K562 (cell line): ENCODE measurements around the gene PTPN1. TPM values are rescaled to one million over a fixed set of nuclear protein-coding genes. Genes with fewer than 3 reads are reported as not detected.

Source experiments
- ATAC-seq: fragments of 200-7000 bp; cut with Tn5 transposase; 3 replicates; pipeline ENCODE4 v1.9.1; 2020; ENCODE audit warnings: moderate library complexity
- BruUV-seq: library from RNA; stranded (reverse); fragments of 400-500 nt; replicated peaks from 2 replicates; lab custom pipeline; 2021; lab: Mats Ljungman, UMichigan
- CTCF ChIA-PET: fragments of 300-600 bp; formaldehyde crosslinking; extraction: SDS; loops from one replicate; lab custom pipeline; 2021; ENCODE audit warnings: low intra/inter-chr PET ratio; lab: Yijun Ruan, JAX
- POLR2A ChIA-PET: fragments of 300-600, 350-650 bp; sonication (Branson Sonifier 250); formaldehyde crosslinking; extraction: SDS; loops from one replicate; lab custom pipeline; 2021; ENCODE audit warnings: antibody characterized with exemption, inconsistent platforms; lab: Yijun Ruan, JAX
- DNase-seq, 4 experiments: peaks; one replicate each; pipeline versions ENCODE4 v3.0.0 to v3.0.0-alpha.2; 2011 to 2018; ENCODE audit warnings: low spot score in 3 of 4, mixed read lengths in 3 of 4; ENCODE audit errors: extremely low read depth in 1 of 4
- FAIRE-seq: peaks from 2 replicates; lab custom pipeline; 2011; peaks lifted over from hg19 to GRCh38; lab: Jason Lieb, UNC
- H2AFZ ChIP-seq: 2 replicates; pipeline ENCODE4 v1.6.0; 2011; ENCODE audit warnings: low read depth, low read length, control low read depth, inconsistent platforms
- H3K27ac ChIP-seq: fragments of 200-600 bp; 3 replicates; pipeline ENCODE4 v1.8.0; 2011; ENCODE audit warnings: low read depth, mild to moderate bottlenecking, control low read depth, inconsistent platforms, low read length, moderate library complexity, mixed read lengths; ENCODE audit errors: extremely low read depth
- H3K27me3 ChIP-seq, 2 experiments: fragments of 300-600 bp in 1 of 2; 2 replicates in 1 of 2; 3 replicates in 1 of 2; pipeline versions ENCODE4 v1.6.0 to v1.8.0; 2011; ENCODE audit warnings: inconsistent platforms in 2 of 2, low read length in 2 of 2, mild to moderate bottlenecking in 1 of 2, mixed read lengths in 1 of 2, moderate library complexity in 1 of 2; ENCODE audit not compliant: control insufficient read depth in 2 of 2, insufficient read depth in 2 of 2
- H3K36me3 ChIP-seq: fragments of 300-600 bp; 3 replicates; pipeline ENCODE4 v1.8.0; 2011; ENCODE audit warnings: mild to moderate bottlenecking, low read length, inconsistent platforms; ENCODE audit not compliant: control insufficient read depth, insufficient read depth
- H3K4me1 ChIP-seq, 2 experiments: fragments of 200-600 bp in 1 of 2; replicated peaks in 1 of 2; 2 replicates in 1 of 2; 3 replicates in 1 of 2; pipeline versions ENCODE4 v1.5.1 to v1.8.0; 2011; ENCODE audit warnings: inconsistent platforms in 2 of 2, low read length in 2 of 2, mild to moderate bottlenecking in 1 of 2, mixed read lengths in 1 of 2, moderate library complexity in 1 of 2; ENCODE audit not compliant: control insufficient read depth in 2 of 2, insufficient read depth in 2 of 2
- H3K4me2 ChIP-seq: 2 replicates; pipeline ENCODE4 v1.6.1; 2011; ENCODE audit warnings: low read length, control low read depth, inconsistent platforms, mixed read lengths; ENCODE audit not compliant: insufficient read depth
- H3K4me3 ChIP-seq: fragments of 200-600 bp; sonication (generic), shearing (Covaris generic); 2 replicates; pipeline ENCODE4 v1.5.1; 2016; ENCODE audit warnings: control low read depth, inconsistent platforms
- H3K79me2 ChIP-seq: fragments of 200-600 bp; 3 replicates; pipeline ENCODE4 v1.8.0; 2011; ENCODE audit warnings: low read length, inconsistent platforms; ENCODE audit not compliant: control insufficient read depth, insufficient read depth
- H3K9ac ChIP-seq, 2 experiments: 2 replicates each; pipeline versions ENCODE4 v1.6.0 to v1.6.1; 2011; ENCODE audit warnings: low read depth in 2 of 2, low read length in 2 of 2, control low read depth in 1 of 2, inconsistent platforms in 1 of 2, mild to moderate bottlenecking in 1 of 2, mixed read lengths in 1 of 2; ENCODE audit not compliant: insufficient read depth in 1 of 2
- H3K9me1 ChIP-seq: one replicate; pipeline ENCODE4 v1.6.0; 2011; ENCODE audit warnings: inconsistent platforms, mild to moderate bottlenecking, low read length, moderate library complexity; ENCODE audit not compliant: control insufficient read depth, insufficient read depth
- H3K9me3 ChIP-seq: replicated peaks from 2 replicates; pipeline ENCODE4 v1.5.1; 2011; ENCODE audit warnings: low read depth, low read length, inconsistent platforms; ENCODE audit not compliant: control insufficient read depth, insufficient read depth
- H4K20me1 ChIP-seq: replicated peaks from 2 replicates; pipeline ENCODE4 v1.6.1; 2011; ENCODE audit warnings: low read length, inconsistent platforms, mixed read lengths; ENCODE audit not compliant: control insufficient read depth, insufficient read depth
- CHCHD3 ChIP-seq: fragments of 250-450 bp; sonication (Bioruptor Pico); IDR thresholded peaks from 2 replicates; pipeline ENCODE4 v2.1.2; 2022; ENCODE audit warnings: mild to moderate bottlenecking
- FUS ChIP-seq: fragments of 200-400 bp; formaldehyde crosslinking; optimal IDR thresholded peaks from 2 replicates; pipeline ENCODE3; 2017; ENCODE audit warnings: low read depth, low read length
- NUFIP1 ChIP-seq: fragments of 450-650 bp; IDR thresholded peaks from 2 replicates; pipeline ENCODE4 v1.6.1; 2018; ENCODE audit not compliant: partially characterized antibody
- POLR2A ChIP-seq: fragments of 450-650 bp; conservative IDR thresholded peaks from 2 replicates; pipeline ENCODE4 v1.6.1; 2016
- POLR2G ChIP-seq: fragments of 200-400 bp; formaldehyde crosslinking; IDR thresholded peaks from 2 replicates; pipeline ENCODE4 v1.6.1; 2017; ENCODE audit warnings: low read depth, mild to moderate bottlenecking, antibody characterized with exemption, low read length, moderate library complexity
- SRSF9 ChIP-seq: fragments of 200-400 bp; formaldehyde crosslinking; IDR thresholded peaks from 2 replicates; pipeline ENCODE4 v1.6.1; 2017; ENCODE audit warnings: low read depth, low read length, borderline replicate concordance
- ZNF354B ChIP-seq: fragments of 250-450 bp; sonication (Bioruptor Pico); IDR thresholded peaks from 2 replicates; pipeline ENCODE4 v1.4.0; 2020
- WGBS: fragments of 100-300 bp; shearing (Covaris generic); methylation state at CpG from one replicate; pipeline ENCODE4 v1.1.6; 2016; ENCODE audit warnings: low coverage, mixed read lengths; ENCODE audit not compliant: insufficient coverage; ENCODE audit errors: missing lambda C conversion rate; 5-methylcytosine and 5-hydroxymethylcytosine counted together
- in situ Hi-C: fragments of 300-500 bp; cut with MboI; formaldehyde crosslinking; loops from 4 replicates; pipeline ENCODE4 v1.15.0; 2018; ENCODE audit warnings: inconsistent platforms, mixed read lengths
- intact Hi-C: fragments of 100-400 bp; cut with micrococcal nuclease; formaldehyde crosslinking; loops from 2 replicates; pipeline ENCODE4 v1.14.2; 2022
- polyA plus RNA-seq, 8 experiments: library from polyadenylated mRNA; depleted of rRNA in 4 of 8; stranded (reverse) in 5 of 8; unstranded in 3 of 8; fragments of >200 nt; fragmentation: Nextera tagmentation in 2 of 8; fragmentation: Illumina TruSeq in 1 of 8; extraction: Ambion mirVana in 2 of 8; extraction: Trizol in 1 of 8; gene quantifications; 2 replicates each; pipeline versions ENCODE4 v1.2.1 to v1.2.3, GENCODE V29; 2011 to 2014; ENCODE audit warnings: inconsistent platforms in 1 of 8, missing spikeins in 1 of 8
- total RNA-seq, 7 experiments: library from RNA; depleted of rRNA in 6 of 7; stranded (reverse); fragments of >200 nt in 6 of 7; fragmentation: Illumina TruSeq in 2 of 7; extraction: Trizol in 2 of 7; gene quantifications; 2 replicates each; pipeline versions ENCODE4 v1.2.1 to v1.2.3, GENCODE V29; 2011 to 2021; ENCODE audit warnings: low replicate concordance in 1 of 7
- TF ChIP-seq, protein P1 (sequence below): sonication (generic); formaldehyde crosslinking; IDR thresholded peaks from 2 replicates; pipeline ENCODE4 v1.8.0; 2023; ENCODE audit warnings: mild to moderate bottlenecking, missing genetic modification reagents
- TF ChIP-seq, protein P2 (sequence below): sonication (generic); formaldehyde crosslinking; IDR thresholded peaks from 2 replicates; pipeline ENCODE4 v1.8.0; 2022; ENCODE audit warnings: mild to moderate bottlenecking, low read depth, missing genetic modification reagents

PTPN1 gene
- total and polyA plus RNA-seq, 9 of the 15 experiments (the other 6 are each of a cell fraction or from before 2014, with no cell fraction given), result 11.0 to 85.3 (median 54.0) TPM

DNA sequence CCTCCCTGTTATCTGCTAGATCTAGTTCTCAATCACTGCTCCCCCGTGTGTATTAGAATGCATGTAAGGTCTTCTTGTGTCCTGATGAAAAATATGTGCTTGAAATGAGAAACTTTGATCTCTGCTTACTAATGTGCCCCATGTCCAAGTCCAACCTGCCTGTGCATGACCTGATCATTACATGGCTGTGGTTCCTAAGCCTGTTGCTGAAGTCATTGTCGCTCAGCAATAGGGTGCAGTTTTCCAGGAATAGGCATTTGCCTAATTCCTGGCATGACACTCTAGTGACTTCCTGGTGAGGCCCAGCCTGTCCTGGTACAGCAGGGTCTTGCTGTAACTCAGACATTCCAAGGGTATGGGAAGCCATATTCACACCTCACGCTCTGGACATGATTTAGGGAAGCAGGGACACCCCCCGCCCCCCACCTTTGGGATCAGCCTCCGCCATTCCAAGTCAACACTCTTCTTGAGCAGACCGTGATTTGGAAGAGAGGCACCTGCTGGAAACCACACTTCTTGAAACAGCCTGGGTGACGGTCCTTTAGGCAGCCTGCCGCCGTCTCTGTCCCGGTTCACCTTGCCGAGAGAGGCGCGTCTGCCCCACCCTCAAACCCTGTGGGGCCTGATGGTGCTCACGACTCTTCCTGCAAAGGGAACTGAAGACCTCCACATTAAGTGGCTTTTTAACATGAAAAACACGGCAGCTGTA, 73.4 kb downstream of the PTPN1 start:
- CTCF ChIA-PET, result no interaction called here
- BruUV-seq, result TSS peak; percentile 34

More for the DNA sequence above, 73.4 kb downstream of the PTPN1 start:
- intact Hi-C loops, result no loop called here
- FAIRE-seq (no peak), DNase-seq (no peak), ATAC-seq (no peak)
- Histone ChIP-seq H3K4me2 (no peak overlapping the region), H3K36me3 (peaks cover 99% of the 10 kb centered on the region), H3K9me3 (no peaks in the 10 kb centered on the region), H3K27me3 (no peaks in the 10 kb centered on the region), H3K9me1 (no peaks in the 10 kb centered on the region), H3K4me3 (no peak overlapping the region), H3K79me2 (no peaks in the 10 kb centered on the region), H3K9ac (no peak overlapping the region), H3K27ac (no peak overlapping the region; the same call in 2 of the 3 replicates), H3K4me1 (peaks cover 0 to 15% of the 10 kb centered on the region in 2 experiments; a peak in 1 of 5 replicates), H4K20me1 (0 out of 2 replicates have a peak, but pooled peaks cover 3% of the 10 kb centered on the region), H2AFZ (no peak overlapping the region)
- in situ Hi-C loops, result no loop called here
- POLR2A ChIA-PET, result interaction anchor here (0.7 to 1.2 kb wide), 3 partner anchors 8 to 27 kb away, joined by 3 read pairs; no protein-coding TSS in a partner anchor
- TF ChIP-seq POLR2G (peak; percentile 50; the same call in 1 of the 2 replicates), ZNF354B (CRISPR knock-in tag) (no peak), NUFIP1 (no peak), POLR2A (peak; percentile 43; the same call in 1 of the 2 replicates), CHCHD3 (CRISPR knock-in tag) (no peak), SRSF9 (no peak), FUS (no peak)
- TF ChIP-seq, protein P1, sequence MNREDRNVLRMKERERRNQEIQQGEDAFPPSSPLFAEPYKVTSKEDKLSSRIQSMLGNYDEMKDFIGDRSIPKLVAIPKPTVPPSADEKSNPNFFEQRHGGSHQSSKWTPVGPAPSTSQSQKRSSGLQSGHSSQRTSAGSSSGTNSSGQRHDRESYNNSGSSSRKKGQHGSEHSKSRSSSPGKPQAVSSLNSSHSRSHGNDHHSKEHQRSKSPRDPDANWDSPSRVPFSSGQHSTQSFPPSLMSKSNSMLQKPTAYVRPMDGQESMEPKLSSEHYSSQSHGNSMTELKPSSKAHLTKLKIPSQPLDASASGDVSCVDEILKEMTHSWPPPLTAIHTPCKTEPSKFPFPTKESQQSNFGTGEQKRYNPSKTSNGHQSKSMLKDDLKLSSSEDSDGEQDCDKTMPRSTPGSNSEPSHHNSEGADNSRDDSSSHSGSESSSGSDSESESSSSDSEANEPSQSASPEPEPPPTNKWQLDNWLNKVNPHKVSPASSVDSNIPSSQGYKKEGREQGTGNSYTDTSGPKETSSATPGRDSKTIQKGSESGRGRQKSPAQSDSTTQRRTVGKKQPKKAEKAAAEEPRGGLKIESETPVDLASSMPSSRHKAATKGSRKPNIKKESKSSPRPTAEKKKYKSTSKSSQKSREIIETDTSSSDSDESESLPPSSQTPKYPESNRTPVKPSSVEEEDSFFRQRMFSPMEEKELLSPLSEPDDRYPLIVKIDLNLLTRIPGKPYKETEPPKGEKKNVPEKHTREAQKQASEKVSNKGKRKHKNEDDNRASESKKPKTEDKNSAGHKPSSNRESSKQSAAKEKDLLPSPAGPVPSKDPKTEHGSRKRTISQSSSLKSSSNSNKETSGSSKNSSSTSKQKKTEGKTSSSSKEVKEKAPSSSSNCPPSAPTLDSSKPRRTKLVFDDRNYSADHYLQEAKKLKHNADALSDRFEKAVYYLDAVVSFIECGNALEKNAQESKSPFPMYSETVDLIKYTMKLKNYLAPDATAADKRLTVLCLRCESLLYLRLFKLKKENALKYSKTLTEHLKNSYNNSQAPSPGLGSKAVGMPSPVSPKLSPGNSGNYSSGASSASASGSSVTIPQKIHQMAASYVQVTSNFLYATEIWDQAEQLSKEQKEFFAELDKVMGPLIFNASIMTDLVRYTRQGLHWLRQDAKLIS, result no peak
- TF ChIP-seq, protein P2, sequence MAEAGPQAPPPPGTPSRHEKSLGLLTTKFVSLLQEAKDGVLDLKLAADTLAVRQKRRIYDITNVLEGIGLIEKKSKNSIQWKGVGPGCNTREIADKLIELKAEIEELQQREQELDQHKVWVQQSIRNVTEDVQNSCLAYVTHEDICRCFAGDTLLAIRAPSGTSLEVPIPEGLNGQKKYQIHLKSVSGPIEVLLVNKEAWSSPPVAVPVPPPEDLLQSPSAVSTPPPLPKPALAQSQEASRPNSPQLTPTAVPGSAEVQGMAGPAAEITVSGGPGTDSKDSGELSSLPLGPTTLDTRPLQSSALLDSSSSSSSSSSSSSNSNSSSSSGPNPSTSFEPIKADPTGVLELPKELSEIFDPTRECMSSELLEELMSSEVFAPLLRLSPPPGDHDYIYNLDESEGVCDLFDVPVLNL (CRISPR knock-in tag), result no peak
- WGBS, result 83% methylated on average over 14 of the region's 15 CpGs
